ENCODE data around the gene RPL18. TPM values are rescaled to one million over a fixed set of nuclear protein-coding genes. Genes with fewer than 3 reads are reported as not detected.

The RPL18 gene
- total RNA-seq, 1 donor = 4,879 TPM

- DNase-seq (ENCODE audit: low read depth in 2 of 3, low spot score in 2 of 3) = no peak
Measured at GRCh38 chr19:48615231-48616040, 3.5 kb downstream of the RPL18 start.

DNA sequence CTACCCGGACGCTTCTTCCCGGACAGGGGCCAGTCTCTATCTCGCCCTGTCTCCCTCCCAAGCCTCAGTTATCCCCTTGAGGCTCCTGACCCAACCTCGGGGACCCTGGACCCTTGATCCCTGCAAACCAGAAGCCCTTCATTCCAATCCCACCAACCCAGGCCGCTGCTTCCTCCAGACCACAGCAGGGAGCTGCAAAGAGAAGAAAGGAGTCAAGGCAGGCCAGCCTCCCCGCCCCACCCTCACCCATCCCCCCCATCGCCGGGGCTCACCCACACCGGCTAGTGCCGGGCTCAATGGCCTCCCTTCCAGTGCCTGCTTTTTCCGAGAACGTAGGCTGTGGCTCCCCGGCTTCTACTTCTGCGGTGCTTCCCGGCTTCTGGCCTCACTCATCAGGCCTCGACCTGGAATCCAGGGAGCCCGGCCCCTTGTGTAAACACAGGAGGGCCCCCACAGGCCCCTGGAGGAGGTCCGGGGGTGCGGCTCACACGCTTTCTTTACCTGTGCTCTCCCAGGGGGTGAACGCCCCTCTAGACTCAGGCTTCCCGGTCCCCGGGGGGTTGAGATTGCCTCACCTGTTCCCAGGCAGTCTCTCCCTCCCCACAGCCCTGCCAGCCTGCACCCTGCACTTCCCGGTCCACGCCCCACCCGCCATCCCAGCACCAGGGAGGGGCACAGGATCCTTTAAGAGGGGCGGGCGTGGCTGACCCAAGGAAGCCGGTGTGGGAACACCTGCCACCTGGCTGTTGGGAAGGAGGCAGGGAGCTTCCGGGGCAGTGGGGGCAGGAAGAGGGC, 4.3 kb downstream of the RPL18 start, which contains the start of gene FAM83E:
TSS of gene FAM83E (minus strand) at position 641 of the 795 bp plus-strand sequence. CDS start 1,704 bp downstream, outside the sequence.
- DNase-seq (ENCODE audit: low read depth in 2 of 3, low spot score in 2 of 3) = no peak

GRCh38 chr19:48613852-48614435, 5.0 kb downstream of the RPL18 start:
- no peak for DNase-seq (ENCODE audit: low read depth in 2 of 3, low spot score in 2 of 3)

- no peak for DNase-seq (ENCODE audit: low read depth in 2 of 3, low spot score in 2 of 3)
Measured at GRCh38 chr19:48613024-48613851, 5.7 kb downstream of the RPL18 start.

GRCh38 chr19:48611872-48612271, 7.1 kb downstream of the RPL18 start:
- DNase-seq (ENCODE audit: low read depth in 2 of 3, low spot score in 2 of 3) = no peak

- DNase-seq (ENCODE audit: low read depth in 2 of 3, low spot score in 2 of 3) = no peak
Measured at GRCh38 chr19:48609571-48610108, 9.3 kb downstream of the RPL18 start.

GRCh38 chr19:48608798-48609263, 10.1 kb downstream of the RPL18 start:
- peak in 2 of 3 donors; percentile 74 to 83 for DNase-seq (ENCODE audit: low read depth in 2 of 3, low spot score in 2 of 3)

DNA sequence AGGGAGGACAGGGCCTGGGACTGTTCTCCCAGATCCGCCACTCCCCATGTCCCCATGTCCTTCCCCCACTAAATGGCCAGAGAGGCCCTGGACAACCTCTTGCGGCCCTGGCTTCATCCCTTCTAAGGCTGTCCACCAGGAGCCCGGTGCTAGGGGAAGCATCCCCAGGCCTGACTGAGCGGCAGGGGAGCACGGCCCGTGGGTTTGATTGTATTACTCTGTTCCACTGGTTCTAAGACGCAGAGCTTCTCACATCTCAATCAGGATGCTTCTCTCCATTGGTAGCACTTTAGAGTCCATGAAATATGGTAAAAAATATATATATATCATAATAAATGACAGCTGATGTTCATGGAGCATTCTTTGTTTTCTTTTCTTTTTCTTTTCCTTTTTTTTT, 11.6 kb downstream of the RPL18 start:
- no peak for DNase-seq (ENCODE audit: low read depth in 2 of 3, low spot score in 2 of 3)

DNA sequence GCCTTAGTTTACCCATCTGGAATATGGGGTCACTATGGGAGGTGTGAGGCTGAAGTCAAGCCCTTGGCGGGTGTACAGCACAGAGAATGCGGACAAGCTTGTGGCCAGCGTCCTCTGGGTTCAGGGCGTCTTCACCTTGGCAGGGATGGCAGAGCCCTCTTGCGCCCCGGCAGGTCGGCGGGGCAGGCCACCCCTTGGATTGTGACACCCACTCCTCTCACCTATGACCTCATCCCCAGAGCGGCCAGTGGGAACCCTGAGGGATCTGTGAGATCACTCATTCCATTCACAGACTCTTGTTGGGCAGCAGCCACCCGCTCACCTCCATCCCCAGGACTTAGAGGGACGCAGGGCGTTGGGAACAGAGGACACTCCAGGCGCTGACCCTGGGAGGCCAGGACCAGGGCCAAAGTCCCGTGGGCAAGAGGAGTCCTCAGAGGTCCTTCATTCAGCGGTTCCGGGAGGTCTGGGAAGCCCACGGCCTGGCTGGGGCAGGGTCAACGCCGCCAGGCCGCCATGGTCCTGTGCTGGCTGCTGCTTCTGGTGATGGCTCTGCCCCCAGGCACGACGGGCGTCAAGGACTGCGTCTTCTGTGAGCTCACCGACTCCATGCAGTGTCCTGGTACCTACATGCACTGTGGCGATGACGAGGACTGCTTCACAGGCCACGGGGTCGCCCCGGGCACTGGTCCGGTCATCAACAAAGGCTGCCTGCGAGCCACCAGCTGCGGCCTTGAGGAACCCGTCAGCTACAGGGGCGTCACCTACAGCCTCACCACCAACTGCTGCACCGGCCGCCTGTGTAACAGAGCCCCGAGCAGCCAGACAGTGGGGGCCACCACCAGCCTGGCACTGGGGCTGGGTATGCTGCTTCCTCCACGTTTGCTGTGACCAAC, 12.3 kb downstream of the RPL18 start, which contains the start of gene SPACA4:
TSS of gene SPACA4 (plus strand) at position 280 of the 896 bp plus-strand sequence. CDS start at position 517, 237 bp downstream.
- DNase-seq (ENCODE audit: low read depth in 2 of 3, low spot score in 2 of 3) = no peak

DNA sequence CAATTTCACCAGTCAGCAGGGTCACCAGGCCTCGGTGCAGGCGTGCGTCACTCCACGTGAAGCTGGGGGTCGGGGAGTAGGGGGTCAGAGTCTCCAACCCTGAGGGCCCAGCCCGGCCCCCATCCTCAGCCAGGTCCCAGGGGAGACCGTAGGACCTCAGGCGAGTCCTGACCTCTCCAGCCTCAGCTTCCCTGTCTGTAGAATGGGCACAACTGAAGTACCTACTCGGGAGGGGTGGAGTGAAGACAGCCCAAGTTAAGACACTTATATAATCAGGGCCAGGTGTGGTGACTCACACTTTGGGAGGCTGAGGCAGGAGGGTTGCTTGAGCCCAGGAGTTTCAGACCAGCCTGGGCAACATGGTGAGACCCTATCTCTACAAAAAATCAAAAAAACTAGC, 15.1 kb downstream of the RPL18 start:
- no peak for DNase-seq (ENCODE audit: low read depth in 2 of 3, low spot score in 2 of 3)

- no peak for DNase-seq (ENCODE audit: low read depth in 2 of 3, low spot score in 2 of 3)
Measured at GRCh38 chr19:48603449-48603848, 15.5 kb downstream of the RPL18 start.

DNA sequence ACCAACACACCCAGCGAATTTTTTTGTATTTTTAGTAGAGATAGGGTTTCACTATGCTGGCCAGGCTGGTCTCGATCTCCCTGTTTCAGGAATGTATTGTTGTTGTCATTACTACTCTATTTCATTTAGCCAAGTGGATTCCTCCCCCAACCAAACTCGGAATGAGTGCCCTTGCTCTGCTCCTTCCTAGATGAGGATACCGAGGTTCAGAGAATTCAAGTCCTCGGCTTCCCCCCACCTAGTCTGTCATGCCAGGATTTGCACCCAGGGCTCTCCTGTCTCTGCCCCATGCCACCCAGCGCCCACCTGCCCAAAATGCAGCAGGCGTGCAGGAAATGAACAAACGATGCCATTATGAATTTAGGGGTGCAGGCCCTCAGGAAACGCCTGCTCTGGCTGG, 16.0 kb downstream of the RPL18 start:
- no peak for DNase-seq (ENCODE audit: low read depth in 2 of 3, low spot score in 2 of 3)

DNA sequence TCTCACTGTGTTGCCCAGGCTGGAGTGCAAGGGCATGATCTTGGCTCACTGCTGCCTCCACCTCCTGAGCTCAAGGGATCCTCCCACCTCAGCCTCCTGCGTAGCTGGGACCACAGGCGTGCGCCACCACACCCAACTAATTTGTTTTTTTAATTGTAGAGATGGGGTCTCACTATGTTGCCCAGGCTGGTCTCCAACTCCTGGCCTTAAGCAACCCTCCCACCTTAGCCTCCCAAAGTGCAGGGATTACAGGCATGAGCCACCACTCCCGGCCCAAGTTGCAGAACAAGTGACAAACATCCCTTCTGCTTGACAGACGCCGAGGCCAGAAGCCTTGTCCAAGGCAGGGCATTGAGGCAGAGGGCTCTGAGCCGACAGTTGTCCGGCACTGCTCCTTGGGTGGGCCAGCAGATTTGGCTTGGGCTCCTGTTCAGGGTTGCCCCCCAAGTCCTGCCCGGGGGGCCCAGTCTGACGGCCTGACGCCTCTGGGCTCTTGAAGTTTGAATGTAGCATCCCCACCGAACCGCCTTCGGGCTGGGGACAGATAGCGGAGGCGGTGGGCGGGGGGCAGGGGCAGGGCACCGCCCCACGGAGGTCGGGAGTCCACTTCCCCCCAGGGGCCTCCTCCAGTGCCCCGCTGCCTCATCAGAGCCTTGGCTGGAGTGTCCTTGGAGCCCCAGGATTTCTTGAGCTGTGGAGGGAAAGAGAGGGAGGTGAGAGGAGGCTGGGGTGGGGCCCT, 18.1 kb downstream of the RPL18 start:
- DNase-seq (ENCODE audit: low read depth in 2 of 3, low spot score in 2 of 3) = no peak

- no peak for DNase-seq (ENCODE audit: low read depth in 2 of 3, low spot score in 2 of 3)
Measured at GRCh38 chr19:48598996-48599700, 19.8 kb downstream of the RPL18 start.

GRCh38 chr19:48596679-48597465, 22.1 kb downstream of the RPL18 start:
- DNase-seq (ENCODE audit: low read depth in 2 of 3, low spot score in 2 of 3) = peak in 2 of 3 donors; percentile 35 to 64

- no peak for DNase-seq (ENCODE audit: low read depth in 2 of 3, low spot score in 2 of 3)
Measured at GRCh38 chr19:48596237-48596636, 22.7 kb downstream of the RPL18 start.

DNA sequence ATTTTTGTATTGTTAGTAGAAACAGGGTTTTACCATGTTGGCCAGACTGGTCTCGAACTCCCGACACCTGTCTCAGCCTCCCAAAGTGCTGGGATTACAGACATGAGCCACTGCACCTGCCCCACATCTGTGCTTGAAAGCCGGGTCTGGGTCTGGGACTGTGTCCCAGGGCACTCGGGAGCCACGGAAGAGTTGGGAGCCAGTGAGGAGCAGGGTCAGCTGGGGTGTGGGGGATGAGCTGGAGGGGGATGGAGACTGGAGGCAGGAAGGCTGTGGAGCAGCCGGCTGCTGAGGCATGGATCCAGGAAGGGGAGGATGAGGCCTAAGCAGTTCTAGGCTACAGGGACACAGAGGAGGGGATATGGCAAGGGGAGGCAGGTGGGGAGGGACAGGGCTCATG, 23.1 kb downstream of the RPL18 start:
- no peak for DNase-seq (ENCODE audit: low read depth in 2 of 3, low spot score in 2 of 3)
